ENCODE data around the gene CEP131. TPM values are rescaled to one million over a fixed set of nuclear protein-coding genes. Genes with fewer than 3 reads are reported as not detected.

CEP131 gene
- total and polyA plus RNA-seq, 5 donors from 2014 or later = 1.4 to 9.9 (median 2.0) TPM

GRCh38 chr17:81173762-81174155 lies 49.0 kb downstream of the CEP131 start:
- Histone ChIP-seq H3K4me3 (ENCODE audit: low read depth, low read length) (no peak overlapping the region), H3K27me3 (ENCODE audit: control insufficient read depth, insufficient read depth, low read length) (no peaks in the 10 kb centered on the region), H3K9me3 (ENCODE audit: control insufficient read depth in 2 of 2, low read length in 2 of 2) (no peaks in the 10 kb centered on the region), H3K36me3 (ENCODE audit: control insufficient read depth, insufficient read depth, low read length) (no peaks in the 10 kb centered on the region), H3K27ac (ENCODE audit: insufficient read depth, low read length, poor library complexity, severe bottlenecking) (no peak overlapping the region), H3K4me1 (ENCODE audit: control insufficient read depth, insufficient read depth, low read length, poor library complexity, severe bottlenecking) (no peaks in the 10 kb centered on the region)
- ATAC-seq (ENCODE audit: low read depth in 2 of 2) = no peak
- peaks cover 13% of the 10 kb centered on the region for H3K27me3 Mint-ChIP-seq
- no peaks in the 10 kb centered on the region for H3K36me3 Mint-ChIP-seq
- H3K4me1 Mint-ChIP-seq = no peaks in the 10 kb centered on the region
- no peak overlapping the region for H3K4me3 Mint-ChIP-seq
- H3K27ac Mint-ChIP-seq = no peak overlapping the region
- DNase-seq = no peak
- H3K9me3 Mint-ChIP-seq = peaks cover 0 to 4% (median 0%) of the 10 kb centered on the region in 7 donors

- H3K27ac ChIP-seq (ENCODE audit: insufficient read depth, low read length, poor library complexity, severe bottlenecking) = no peak overlapping the region
These were observed 49.6 kb downstream of the CEP131 start for GRCh38 chr17:81173052-81173761.

GRCh38 chr17:81171941-81172340 lies 50.8 kb downstream of the CEP131 start:
- Histone ChIP-seq H3K27ac (ENCODE audit: insufficient read depth, low read length, poor library complexity, severe bottlenecking) (no peak overlapping the region), H3K9me3 (ENCODE audit: control insufficient read depth in 2 of 2, low read length in 2 of 2) (no peaks in the 10 kb centered on the region)
- peaks cover 19% of the 10 kb centered on the region for H3K27me3 Mint-ChIP-seq

More at GRCh38 chr17:81173052-81173761, 49.6 kb downstream of the CEP131 start:
- Histone ChIP-seq H3K4me1 (ENCODE audit: control insufficient read depth, insufficient read depth, low read length, poor library complexity, severe bottlenecking) (no peaks in the 10 kb centered on the region), H3K36me3 (ENCODE audit: control insufficient read depth, insufficient read depth, low read length) (no peaks in the 10 kb centered on the region), H3K27me3 (ENCODE audit: control insufficient read depth, insufficient read depth, low read length) (no peaks in the 10 kb centered on the region), H3K4me3 (ENCODE audit: low read depth, low read length) (no peak overlapping the region), H3K9me3 (ENCODE audit: control insufficient read depth in 2 of 2, low read length in 2 of 2) (no peaks in the 10 kb centered on the region)
- Mint-ChIP-seq H3K36me3 (no peaks in the 10 kb centered on the region), H3K4me3 (no peak overlapping the region), H3K27me3 (peaks cover 13% of the 10 kb centered on the region), H3K9me3 (peaks cover 0 to 4% (median 0%) of the 10 kb centered on the region in 7 donors), H3K27ac (no peak overlapping the region), H3K4me1 (no peaks in the 10 kb centered on the region)
- ATAC-seq (ENCODE audit: low read depth in 2 of 2) (no peak), DNase-seq (no peak)

GRCh38 chr17:81170727-81171494 lies 51.9 kb downstream of the CEP131 start:
- Histone ChIP-seq H3K27me3 (ENCODE audit: control insufficient read depth, insufficient read depth, low read length) (no peaks in the 10 kb centered on the region), H3K4me1 (ENCODE audit: control insufficient read depth, insufficient read depth, low read length, poor library complexity, severe bottlenecking) (no peaks in the 10 kb centered on the region), H3K9me3 (ENCODE audit: control insufficient read depth in 2 of 2, low read length in 2 of 2) (no peaks in the 10 kb centered on the region), H3K36me3 (ENCODE audit: control insufficient read depth, insufficient read depth, low read length) (no peaks in the 10 kb centered on the region), H3K27ac (ENCODE audit: insufficient read depth, low read length, poor library complexity, severe bottlenecking) (no peak overlapping the region), H3K4me3 (ENCODE audit: low read depth, low read length) (no peak overlapping the region)
- H3K27ac Mint-ChIP-seq = no peak overlapping the region
- H3K27me3 Mint-ChIP-seq = peaks cover 22% of the 10 kb centered on the region
- DNase-seq = no peak
- peaks cover 0 to 2% (median 0%) of the 10 kb centered on the region in 4 donors for H3K4me1 Mint-ChIP-seq
- H3K4me3 Mint-ChIP-seq = no peak overlapping the region
- ATAC-seq (ENCODE audit: low read depth in 2 of 2) = no peak
- H3K9me3 Mint-ChIP-seq = peaks cover 0 to 4% (median 0%) of the 10 kb centered on the region in 7 donors
- no peaks in the 10 kb centered on the region for H3K36me3 Mint-ChIP-seq

More at GRCh38 chr17:81171941-81172340, 50.8 kb downstream of the CEP131 start:
- peaks cover 0 to 4% (median 0%) of the 10 kb centered on the region in 7 donors for H3K9me3 Mint-ChIP-seq
- ATAC-seq (ENCODE audit: low read depth in 2 of 2) (no peak), DNase-seq (no peak)
- H3K4me1 Mint-ChIP-seq = peaks cover 0 to 2% (median 0%) of the 10 kb centered on the region in 4 donors
- Histone ChIP-seq H3K36me3 (ENCODE audit: control insufficient read depth, insufficient read depth, low read length) (no peaks in the 10 kb centered on the region), H3K27me3 (ENCODE audit: control insufficient read depth, insufficient read depth, low read length) (no peaks in the 10 kb centered on the region), H3K4me3 (ENCODE audit: low read depth, low read length) (no peak overlapping the region), H3K4me1 (ENCODE audit: control insufficient read depth, insufficient read depth, low read length, poor library complexity, severe bottlenecking) (no peaks in the 10 kb centered on the region)
- peak overlapping the region in 1 of 3 donors; percentile 74 for H3K27ac Mint-ChIP-seq
- no peak overlapping the region for H3K4me3 Mint-ChIP-seq
- H3K36me3 Mint-ChIP-seq = no peaks in the 10 kb centered on the region

GRCh38 chr17:81169870-81170309 lies 52.9 kb downstream of the CEP131 start:
- Mint-ChIP-seq H3K36me3 (no peaks in the 10 kb centered on the region), H3K9me3 (no peaks in the 10 kb centered on the region), H3K4me1 (peaks cover 0 to 2% (median 0%) of the 10 kb centered on the region in 4 donors), H3K27me3 (peaks cover 20% of the 10 kb centered on the region), H3K27ac (no peak overlapping the region), H3K4me3 (no peak overlapping the region)
- Histone ChIP-seq H3K4me1 (ENCODE audit: control insufficient read depth, insufficient read depth, low read length, poor library complexity, severe bottlenecking) (peaks cover 5% of the 10 kb centered on the region), H3K9me3 (ENCODE audit: control insufficient read depth in 2 of 2, low read length in 2 of 2) (no peaks in the 10 kb centered on the region), H3K27me3 (ENCODE audit: control insufficient read depth, insufficient read depth, low read length) (no peaks in the 10 kb centered on the region), H3K4me3 (ENCODE audit: low read depth, low read length) (no peak overlapping the region), H3K27ac (ENCODE audit: insufficient read depth, low read length, poor library complexity, severe bottlenecking) (no peak overlapping the region), H3K36me3 (ENCODE audit: control insufficient read depth, insufficient read depth, low read length) (no peaks in the 10 kb centered on the region)
- ATAC-seq (ENCODE audit: low read depth in 2 of 2) (no peak), DNase-seq (no peak)

GRCh38 chr17:81167638-81168037 lies 55.1 kb downstream of the CEP131 start:
- H3K36me3 ChIP-seq (ENCODE audit: control insufficient read depth, insufficient read depth, low read length) = no peaks in the 10 kb centered on the region
- H3K27me3 ChIP-seq (ENCODE audit: control insufficient read depth, insufficient read depth, low read length) = no peaks in the 10 kb centered on the region
- DNase-seq = no peak
- peaks cover 5% of the 10 kb centered on the region for H3K4me1 ChIP-seq (ENCODE audit: control insufficient read depth, insufficient read depth, low read length, poor library complexity, severe bottlenecking)
- H3K9me3 ChIP-seq (ENCODE audit: control insufficient read depth in 2 of 2, low read length in 2 of 2) = no peaks in the 10 kb centered on the region
- no peak for ATAC-seq (ENCODE audit: low read depth in 2 of 2)
- no peak overlapping the region for H3K4me3 ChIP-seq (ENCODE audit: low read depth, low read length)
- Mint-ChIP-seq H3K27ac (no peak overlapping the region), H3K36me3 (no peaks in the 10 kb centered on the region), H3K9me3 (no peaks in the 10 kb centered on the region), H3K4me1 (peaks cover 0 to 4% (median 0%) of the 10 kb centered on the region in 4 donors), H3K27me3 (peaks cover 21% of the 10 kb centered on the region), H3K4me3 (peak overlapping the region in 1 of 4 donors; percentile 35)
- no peak overlapping the region for H3K27ac ChIP-seq (ENCODE audit: insufficient read depth, low read length, poor library complexity, severe bottlenecking)

GRCh38 chr17:81167194-81167524 lies 55.6 kb downstream of the CEP131 start:
- Histone ChIP-seq H3K27me3 (ENCODE audit: control insufficient read depth, insufficient read depth, low read length) (no peaks in the 10 kb centered on the region), H3K9me3 (ENCODE audit: control insufficient read depth in 2 of 2, low read length in 2 of 2) (no peaks in the 10 kb centered on the region), H3K27ac (ENCODE audit: insufficient read depth, low read length, poor library complexity, severe bottlenecking) (no peak overlapping the region), H3K4me1 (ENCODE audit: control insufficient read depth, insufficient read depth, low read length, poor library complexity, severe bottlenecking) (peaks cover 5% of the 10 kb centered on the region), H3K4me3 (ENCODE audit: low read depth, low read length) (no peak overlapping the region), H3K36me3 (ENCODE audit: control insufficient read depth, insufficient read depth, low read length) (no peaks in the 10 kb centered on the region)
- peaks cover 0 to 4% (median 0%) of the 10 kb centered on the region in 4 donors for H3K4me1 Mint-ChIP-seq
- no peaks in the 10 kb centered on the region for H3K36me3 Mint-ChIP-seq
- ATAC-seq (ENCODE audit: low read depth in 2 of 2) = no peak
- DNase-seq = no peak
- H3K4me3 Mint-ChIP-seq = peak overlapping the region in 2 of 4 donors; percentile 3 to 35
- no peaks in the 10 kb centered on the region for H3K9me3 Mint-ChIP-seq
- no peak overlapping the region for H3K27ac Mint-ChIP-seq
- peaks cover 21% of the 10 kb centered on the region for H3K27me3 Mint-ChIP-seq
